ENCODE data around the gene TENM4.

GRCh38 chr11:79480864-79481263 lies 40.0 kb upstream of the TENM4 start:
- TF ChIP-seq POLR2A (IDR thresholded peaks at IDR 0.05) (no peak), CTCF (IDR thresholded peaks at IDR 0.05) (no peak)
